Testis (tissue), 3 donors: Measurements from ENCODE around the gene PDGFRB. TPM values are rescaled to one million over a fixed set of nuclear protein-coding genes. Genes with fewer than 3 reads are reported as not detected.
A peak's percentile ranks its signal among the peaks of the same experiment; 100 is the strongest.

ENCODE experiments used
- DNase-seq: peaks from one replicate; pipeline ENCODE4 v3.0.0-alpha.2; 2019
- H3K27ac ChIP-seq, 2 donors: fragments of 200-600 bp; sonication (generic); one replicate each; pipeline ENCODE4 v1.5.1; 2019
- H3K27me3 ChIP-seq: fragments of 200-600 bp; sonication (generic); one replicate; pipeline ENCODE4 v1.5.1; 2019
- H3K36me3 ChIP-seq: fragments of 200-600 bp; sonication (generic); one replicate; pipeline ENCODE4 v1.5.1; 2017; ENCODE audit warnings: low read depth; ENCODE audit errors: missing control alignments
- H3K4me1 ChIP-seq: fragments of 200-600 bp; sonication (generic); one replicate; pipeline ENCODE4 v1.5.1; 2019
- H3K4me3 ChIP-seq, 2 donors: fragments of 200-600 bp; sonication (generic); one replicate each; pipeline ENCODE4 v1.5.1; 2017 to 2019
- H3K9me3 ChIP-seq: fragments of 200-600 bp; sonication (generic); one replicate; pipeline ENCODE4 v1.5.1; 2017
- POLR2A ChIP-seq: fragments of 450-650 bp; IDR thresholded peaks from one replicate; pipeline ENCODE4 v1.6.1; 2017; ENCODE audit warnings: antibody characterized with exemption, mild to moderate bottlenecking, moderate library complexity
- WGBS, 2 donors: methylation state at CpG; one replicate each; pipeline ENCODE4 v1.1.5; 2018; 5-methylcytosine and 5-hydroxymethylcytosine counted together
- intact Hi-C: fragments of 100-400 bp; cut with DNase I; formaldehyde crosslinking; loops from one replicate; pipeline ENCODE4 v1.15.1; 2023; ENCODE audit warnings: low total_unique reads
- polyA plus RNA-seq: library from polyadenylated mRNA; stranded (reverse); fragments of 350-450 nt; fragmentation: Illumina TruSeq; extraction: RNeasy Lipid Tissue Mini Kit (QIAGEN cat#74804); gene quantifications from one replicate; pipeline ENCODE4 v1.2.3, GENCODE V29; 2014; ENCODE audit warnings: low read depth, low replicate concordance; ENCODE audit not compliant: insufficient read depth
- total RNA-seq, 2 donors: library from RNA; depleted of rRNA; stranded (reverse); fragments of >200 nt; gene quantifications; one replicate each; pipeline ENCODE4 v1.2.3, GENCODE V29; 2016
- TF ChIP-seq, protein P1 (sequence below), 3 experiments: fragments of 450-650 bp in 2 of 3; fragments of 200-600 bp in 1 of 3; sonication (generic) in 1 of 3; IDR thresholded peaks; one replicate each; pipeline ENCODE4 v1.5.1; 2016 to 2019; ENCODE audit warnings: antibody characterized with exemption in 3 of 3, mild to moderate bottlenecking in 2 of 3, moderate library complexity in 1 of 3

Gene PDGFRB
- total and polyA plus RNA-seq, 3 donors from 2014 or later: 61.6 to 87.0 (median 71.2) TPM

- Histone ChIP-seq H3K27me3 (no peaks in the 10 kb centered on the region), H3K4me1 (peaks cover 34% of the 10 kb centered on the region), H3K9me3 (no peaks in the 10 kb centered on the region), H3K27ac (peak within 1 kb of the TSS in 1 of 2 donors; percentile 24), H3K4me3 (peak within 1 kb of the TSS; percentile 32 to 43), H3K36me3 (no peaks in the 10 kb centered on the region)
- no peak for DNase-seq
- intact Hi-C loops: no loop called here
- WGBS, 2 donors: 57 to 58% methylated on average over 19 to 76 of the region's 93 CpGs
- TF ChIP-seq, protein P1, sequence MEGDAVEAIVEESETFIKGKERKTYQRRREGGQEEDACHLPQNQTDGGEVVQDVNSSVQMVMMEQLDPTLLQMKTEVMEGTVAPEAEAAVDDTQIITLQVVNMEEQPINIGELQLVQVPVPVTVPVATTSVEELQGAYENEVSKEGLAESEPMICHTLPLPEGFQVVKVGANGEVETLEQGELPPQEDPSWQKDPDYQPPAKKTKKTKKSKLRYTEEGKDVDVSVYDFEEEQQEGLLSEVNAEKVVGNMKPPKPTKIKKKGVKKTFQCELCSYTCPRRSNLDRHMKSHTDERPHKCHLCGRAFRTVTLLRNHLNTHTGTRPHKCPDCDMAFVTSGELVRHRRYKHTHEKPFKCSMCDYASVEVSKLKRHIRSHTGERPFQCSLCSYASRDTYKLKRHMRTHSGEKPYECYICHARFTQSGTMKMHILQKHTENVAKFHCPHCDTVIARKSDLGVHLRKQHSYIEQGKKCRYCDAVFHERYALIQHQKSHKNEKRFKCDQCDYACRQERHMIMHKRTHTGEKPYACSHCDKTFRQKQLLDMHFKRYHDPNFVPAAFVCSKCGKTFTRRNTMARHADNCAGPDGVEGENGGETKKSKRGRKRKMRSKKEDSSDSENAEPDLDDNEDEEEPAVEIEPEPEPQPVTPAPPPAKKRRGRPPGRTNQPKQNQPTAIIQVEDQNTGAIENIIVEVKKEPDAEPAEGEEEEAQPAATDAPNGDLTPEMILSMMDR (IDR thresholded peaks at IDR 0.05): no peak
- TF ChIP-seq POLR2A: no peak
Measured at GRCh38 chr5:150166650-150167511, 11.2 kb upstream of the PDGFRB start, which contains the start of gene CDX1. CDX1 (plus strand) TSS chr5:150166778; CDS start chr5:150166877, 99 bp downstream.

- Histone ChIP-seq H3K4me3 (peak overlapping the region; percentile 32 to 43), H3K36me3 (no peaks in the 10 kb centered on the region), H3K27ac (peak overlapping the region in 1 of 2 donors; percentile 24), H3K27me3 (no peaks in the 10 kb centered on the region), H3K4me1 (peaks cover 34% of the 10 kb centered on the region), H3K9me3 (no peaks in the 10 kb centered on the region)
- intact Hi-C loops: no loop called here
- TF ChIP-seq, protein P1 (IDR thresholded peaks at IDR 0.05): no peak
- TF ChIP-seq POLR2A: no peak
- no peak for DNase-seq
- 61 to 62% methylated on average over 6 to 27 of the region's 27 CpGs for WGBS, 2 donors
Measured at GRCh38 chr5:150166037-150166649, 10.5 kb upstream of the PDGFRB start.

GRCh38 chr5:150164211-150164980, 8.8 kb upstream of the PDGFRB start:
- no peaks in the 10 kb centered on the region for H3K36me3 ChIP-seq
- no peaks in the 10 kb centered on the region for H3K27me3 ChIP-seq
- H3K4me1 ChIP-seq: peaks cover 42% of the 10 kb centered on the region
- H3K9me3 ChIP-seq: no peaks in the 10 kb centered on the region
- 52 to 74% methylated on average over 6 of the region's 6 CpGs for WGBS, 2 donors
- DNase-seq: peak; percentile 75
- TF ChIP-seq, protein P1 (IDR thresholded peaks at IDR 0.05): no peak
- TF ChIP-seq POLR2A: no peak
- H3K4me3 ChIP-seq: no peak overlapping the region
- H3K27ac ChIP-seq: peak overlapping the region; percentile 10 to 83
- intact Hi-C loops: no loop called here

DNA sequence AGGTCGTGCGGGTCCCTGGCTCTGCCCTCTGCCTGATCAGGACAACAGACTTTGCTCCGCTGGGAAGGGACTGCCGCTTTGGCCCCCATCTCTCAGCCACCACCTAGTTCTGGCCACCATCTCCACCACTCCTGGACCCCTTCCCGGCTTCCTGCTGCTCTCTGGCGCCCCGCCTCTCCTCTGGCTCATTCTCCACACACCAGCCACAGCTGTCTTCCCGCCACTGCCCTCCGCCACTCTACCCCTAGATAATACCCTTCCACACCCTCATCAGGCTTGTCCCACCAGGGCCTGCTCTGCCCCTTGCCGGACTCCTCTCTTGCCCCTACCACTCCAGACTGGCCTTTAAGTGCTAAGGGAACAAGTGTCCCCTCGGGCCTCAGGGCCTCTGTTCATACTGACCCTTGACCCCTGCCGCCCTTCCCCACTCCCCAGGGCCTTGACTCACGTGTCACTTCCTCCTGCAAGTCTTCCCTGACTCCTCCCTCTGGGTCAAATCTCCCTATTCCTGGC, 8.0 kb upstream of the PDGFRB start:
- H3K27me3 ChIP-seq: no peaks in the 10 kb centered on the region
- peak overlapping the region; percentile 13 to 83 for H3K27ac ChIP-seq
- intact Hi-C loops: no loop called here
- WGBS, 2 donors: 43 to 46% methylated on average over 13 of the region's 13 CpGs
- no peaks in the 10 kb centered on the region for H3K36me3 ChIP-seq
- DNase-seq: peak; percentile 81
- H3K4me1 ChIP-seq: peaks cover 42% of the 10 kb centered on the region
- no peak overlapping the region for H3K4me3 ChIP-seq
- TF ChIP-seq POLR2A: no peak
- TF ChIP-seq, protein P1 (IDR thresholded peaks at IDR 0.05): no peak
- no peaks in the 10 kb centered on the region for H3K9me3 ChIP-seq
